SK-N-SH (cell line): ENCODE results near the gene HASPIN. TPM values are rescaled to one million over a fixed set of nuclear protein-coding genes. Genes with fewer than 3 reads are reported as not detected.

ENCODE experiments used
- CTCF ChIA-PET: fragments of 300-600, 350-600 bp; formaldehyde crosslinking; extraction: SDS; loops from one replicate; lab custom pipeline; 2021; lab: Yijun Ruan, JAX
- POLR2A ChIA-PET: fragments of 350-600 bp; sonication (Branson Sonifier 250); formaldehyde crosslinking; extraction: SDS; loops from one replicate; lab custom pipeline; 2020; ENCODE audit warnings: antibody characterized with exemption, inconsistent platforms; lab: Yijun Ruan, JAX
- DNase-seq: peaks from one replicate; pipeline ENCODE4 v3.0.0; 2012
- H2AFZ ChIP-seq: fragments of 200-600 bp; sonication (generic); 2 replicates; pipeline ENCODE4 v1.8.1; 2016; ENCODE audit warnings: antibody characterized with exemption, mild to moderate bottlenecking, low read depth
- H3F3A ChIP-seq: fragments of 200-600 bp; sonication (generic); replicated peaks from 2 replicates; pipeline ENCODE3; 2016; ENCODE audit warnings: antibody characterized with exemption, mild to moderate bottlenecking; ENCODE audit not compliant: insufficient read depth
- H3K27ac ChIP-seq, 2 experiments: fragments of 200-500 bp in 1 of 2; fragments of 200-600 bp in 1 of 2; sonication (Bioruptor generic) in 1 of 2; sonication (generic), shearing (Covaris generic) in 1 of 2; 2 replicates each; pipeline versions ENCODE4 v1.5.1 to v1.6.1; 2014 to 2016; ENCODE audit warnings: low read depth in 2 of 2, inconsistent platforms in 1 of 2, low read length in 1 of 2, mild to moderate bottlenecking in 1 of 2, mixed read lengths in 1 of 2
- H3K27me3 ChIP-seq: fragments of 200-600 bp; sonication (generic), shearing (Covaris generic); 2 replicates; pipeline ENCODE4 v1.6.1; 2016; ENCODE audit warnings: mixed run types; ENCODE audit not compliant: insufficient read depth
- H3K36me3 ChIP-seq, 2 experiments: fragments of 200-500 bp in 1 of 2; fragments of 200-600 bp in 1 of 2; sonication (Bioruptor generic) in 1 of 2; sonication (generic) in 1 of 2; replicated peaks in 1 of 2; 2 replicates each; pipeline versions ENCODE3 to v1.5.1; 2014 to 2016; ENCODE audit warnings: low read length in 1 of 2, mild to moderate bottlenecking in 1 of 2; ENCODE audit not compliant: insufficient read depth in 2 of 2, control insufficient read depth in 1 of 2
- H3K4me1 ChIP-seq, 2 experiments: fragments of 200-500 bp in 1 of 2; fragments of 200-600 bp in 1 of 2; sonication (Bioruptor generic) in 1 of 2; sonication (generic), shearing (Covaris generic) in 1 of 2; 2 replicates each; pipeline versions ENCODE4 v1.5.1 to v1.6.1; 2014 to 2016; ENCODE audit warnings: low read depth in 1 of 2, low read length in 1 of 2, mixed run types in 1 of 2; ENCODE audit not compliant: insufficient read depth in 2 of 2, control insufficient read depth in 1 of 2
- H3K4me2 ChIP-seq: fragments of 200-600 bp; sonication (generic), shearing (Covaris generic); 2 replicates; pipeline ENCODE4 v1.6.1; 2017; ENCODE audit warnings: mixed run types
- H3K4me3 ChIP-seq, 2 experiments: fragments of 200-500 bp in 1 of 2; fragments of 200-600 bp in 1 of 2; sonication (Bioruptor generic) in 1 of 2; sonication (generic), shearing (Covaris generic) in 1 of 2; 2 replicates each; pipeline versions ENCODE4 v1.5.1 to v1.8.1; 2014 to 2016; ENCODE audit warnings: low read depth in 2 of 2, inconsistent platforms in 1 of 2, low read length in 1 of 2, mild to moderate bottlenecking in 1 of 2, mixed read lengths in 1 of 2, moderate library complexity in 1 of 2
- H3K79me2 ChIP-seq: fragments of 200-600 bp; sonication (generic); 2 replicates; pipeline ENCODE4 v1.8.1; 2017; ENCODE audit warnings: mild to moderate bottlenecking; ENCODE audit not compliant: insufficient read depth
- H3K9ac ChIP-seq: fragments of 200-600 bp; sonication (generic); 2 replicates; pipeline ENCODE4 v1.6.1; 2017; ENCODE audit warnings: mixed run types
- H3K9me2 ChIP-seq: fragments of 200-600 bp; sonication (generic); 2 replicates; pipeline ENCODE4 v1.6.1; 2017; ENCODE audit warnings: mixed run types
- H3K9me3 ChIP-seq: fragments of 200-600 bp; sonication (generic); 2 replicates; pipeline ENCODE4 v1.6.1; 2017; ENCODE audit warnings: mixed run types, mild to moderate bottlenecking, moderate library complexity
- H4K20me1 ChIP-seq: fragments of 200-600 bp; sonication (generic); 2 replicates; pipeline ENCODE4 v1.6.1; 2017; ENCODE audit warnings: mild to moderate bottlenecking, mixed run types; ENCODE audit not compliant: insufficient read depth
- CHD2 ChIP-seq: fragments of 150-350 bp; IDR thresholded peaks from 2 replicates; pipeline ENCODE4 v1.6.1; 2018; ENCODE audit warnings: low read length; ENCODE audit not compliant: partially characterized antibody
- ELF1 ChIP-seq: IDR thresholded peaks from 2 replicates; pipeline ENCODE4 v1.4.0; 2012
- EP300 ChIP-seq, 2 experiments: IDR thresholded peaks; 2 replicates each; pipeline versions ENCODE4 v1.4.0 to v1.6.1; 2012; ENCODE audit warnings: borderline replicate concordance in 1 of 2, low read depth in 1 of 2, low read length in 1 of 2
- FOXM1 ChIP-seq: IDR thresholded peaks from 2 replicates; pipeline ENCODE4 v1.4.0; 2012; ENCODE audit warnings: low read depth, mild to moderate bottlenecking
- GABPA ChIP-seq: IDR thresholded peaks from 2 replicates; pipeline ENCODE4 v1.4.0; 2012; ENCODE audit warnings: low read depth, mild to moderate bottlenecking
- GATA2 ChIP-seq: sonication (generic); formaldehyde crosslinking; IDR thresholded peaks from 2 replicates; pipeline ENCODE4 v1.5.0; 2020; ENCODE audit warnings: mild to moderate bottlenecking, missing genetic modification reagents
- MAX ChIP-seq: IDR thresholded peaks from 2 replicates; pipeline ENCODE4 v1.4.0; 2012; ENCODE audit warnings: low read depth
- NFIC ChIP-seq: IDR thresholded peaks from 2 replicates; pipeline ENCODE4 v1.4.0; 2012; ENCODE audit warnings: borderline replicate concordance
- RCOR1 ChIP-seq: fragments of 150-350 bp; IDR thresholded peaks from 2 replicates; pipeline ENCODE4 v1.6.1; 2017; ENCODE audit warnings: antibody characterized with exemption, low read length
- RFX5 ChIP-seq: IDR thresholded peaks from 2 replicates; pipeline ENCODE4 v1.6.1; 2012; ENCODE audit warnings: mild to moderate bottlenecking, improper control_type of control experiment, low read length
- SIN3A ChIP-seq: IDR thresholded peaks from 2 replicates; pipeline ENCODE4 v1.6.1; 2012; ENCODE audit warnings: low read depth, mild to moderate bottlenecking, low read length, moderate library complexity, borderline replicate concordance
- SMC3 ChIP-seq: IDR thresholded peaks from 2 replicates; pipeline ENCODE4 v1.6.1; 2012; ENCODE audit warnings: low read depth, low read length, improper control_type of control experiment
- TCF12 ChIP-seq: IDR thresholded peaks from 2 replicates; pipeline ENCODE4 v1.4.0; 2012
- YY1 ChIP-seq: IDR thresholded peaks from 2 replicates; pipeline ENCODE4 v1.4.0; 2012; ENCODE audit warnings: low read depth, mild to moderate bottlenecking
- WGBS: methylation state at CpG from one replicate; pipeline ENCODE4 v1.1.6; 2017; ENCODE audit warnings: low lambda C conversion rate; 5-methylcytosine and 5-hydroxymethylcytosine counted together
- polyA plus RNA-seq, 3 experiments: library from polyadenylated mRNA; depleted of rRNA; stranded (reverse); fragments of >200 nt; gene quantifications; 2 replicates each; pipeline ENCODE4 v1.2.3, GENCODE V29; 2012
- TF ChIP-seq, protein P1 (sequence below): IDR thresholded peaks from 2 replicates; pipeline ENCODE4; 2012
- TF ChIP-seq, protein P2 (sequence below): IDR thresholded peaks from 2 replicates; pipeline ENCODE4 v1.4.0; 2012; ENCODE audit warnings: low read depth, borderline replicate concordance

Gene HASPIN
- polyA plus RNA-seq, 1 of the 3 experiments (the other 2 are of a cell fraction): 1.4 TPM

DNA sequence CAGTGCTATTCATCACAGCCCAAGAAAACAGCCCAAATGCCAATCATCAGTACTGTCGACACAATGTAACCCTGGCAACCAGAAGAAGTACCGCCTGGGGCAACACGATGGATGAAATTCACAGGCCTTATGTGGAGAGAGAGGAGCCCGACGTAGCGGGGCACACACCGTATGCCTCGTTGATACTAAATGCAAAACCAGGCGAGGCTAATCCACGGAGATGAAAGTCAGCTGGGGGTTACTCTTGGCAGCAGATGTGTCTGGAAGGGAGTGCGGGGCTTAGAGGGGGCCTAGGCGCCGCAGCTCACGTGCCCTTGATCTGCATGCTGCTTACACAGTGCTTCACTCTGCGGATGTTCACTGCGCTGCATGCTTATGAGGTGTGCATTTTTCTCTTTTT lies 47.4 kb downstream of the HASPIN start:
- Histone ChIP-seq H3K4me1 (no peaks in the 10 kb centered on the region), H3K9me2 (no peaks in the 10 kb centered on the region), H3K27ac (no peak overlapping the region), H3F3A (no peaks in the 10 kb centered on the region), H3K4me3 (no peak overlapping the region), H3K27me3 (no peaks in the 10 kb centered on the region), H3K9ac (no peak overlapping the region), H3K9me3 (no peaks in the 10 kb centered on the region), H3K36me3 (no peaks in the 10 kb centered on the region), H2AFZ (no peak overlapping the region), H4K20me1 (no peaks in the 10 kb centered on the region), H3K79me2 (no peaks in the 10 kb centered on the region)
- POLR2A ChIA-PET: no interaction called here
- DNase-seq: no peak
- 78% methylated on average over 16 of the region's 16 CpGs for WGBS
- CTCF ChIA-PET: no interaction called here
- TF ChIP-seq ELF1 (no peak), SIN3A (no peak), RCOR1 (no peak)
- TF ChIP-seq, protein P1, sequence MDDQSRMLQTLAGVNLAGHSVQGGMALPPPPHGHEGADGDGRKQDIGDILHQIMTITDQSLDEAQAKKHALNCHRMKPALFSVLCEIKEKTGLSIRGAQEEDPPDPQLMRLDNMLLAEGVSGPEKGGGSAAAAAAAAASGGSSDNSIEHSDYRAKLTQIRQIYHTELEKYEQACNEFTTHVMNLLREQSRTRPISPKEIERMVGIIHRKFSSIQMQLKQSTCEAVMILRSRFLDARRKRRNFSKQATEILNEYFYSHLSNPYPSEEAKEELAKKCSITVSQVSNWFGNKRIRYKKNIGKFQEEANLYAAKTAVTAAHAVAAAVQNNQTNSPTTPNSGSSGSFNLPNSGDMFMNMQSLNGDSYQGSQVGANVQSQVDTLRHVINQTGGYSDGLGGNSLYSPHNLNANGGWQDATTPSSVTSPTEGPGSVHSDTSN: no peak
- TF ChIP-seq, all 33 proteins: peak for 0
- no peak overlapping the region for H3K4me2 ChIP-seq

GRCh38 chr17:3772764-3773163 lies 49.1 kb downstream of the HASPIN start:
- Histone ChIP-seq H3K4me1 (no peaks in the 10 kb centered on the region), H3K27ac (no peak overlapping the region), H3K4me2 (no peak overlapping the region), H3K27me3 (no peaks in the 10 kb centered on the region), H3K9me3 (no peaks in the 10 kb centered on the region), H3K9ac (no peak overlapping the region), H3F3A (no peaks in the 10 kb centered on the region), H4K20me1 (no peaks in the 10 kb centered on the region), H3K4me3 (no peak overlapping the region), H3K9me2 (no peaks in the 10 kb centered on the region), H3K36me3 (no peaks in the 10 kb centered on the region), H3K79me2 (no peaks in the 10 kb centered on the region), H2AFZ (no peak overlapping the region)
- DNase-seq: no peak
- whole genome bisulfite sequencing: 72% methylated on average over 7 of the region's 12 CpGs
- ChIA-PET POLR2A (no interaction called here), CTCF (interaction anchor here (1.2 kb wide), 1 partner anchor 35 kb away, joined by 8 read pairs; no protein-coding TSS in a partner anchor)
- TF ChIP-seq MAX: no peak
- TF ChIP-seq CHD2: no peak
- no peak for TF ChIP-seq NFIC
- TF ChIP-seq TCF12: no peak
- no peak for TF ChIP-seq EP300 (IDR thresholded peaks at IDR 0.05; ENCODE audit: borderline replicate concordance in 1 of 2, low read depth in 1 of 2, low read length in 1 of 2)
- no peak for TF ChIP-seq ELF1
- no peak for TF ChIP-seq SIN3A
- no peak for TF ChIP-seq GABPA
- no peak for TF ChIP-seq YY1
- no peak for TF ChIP-seq RFX5
- no peak for TF ChIP-seq GATA2 (CRISPR knock-in tag)
- TF ChIP-seq FOXM1: no peak
- TF ChIP-seq, protein P2, sequence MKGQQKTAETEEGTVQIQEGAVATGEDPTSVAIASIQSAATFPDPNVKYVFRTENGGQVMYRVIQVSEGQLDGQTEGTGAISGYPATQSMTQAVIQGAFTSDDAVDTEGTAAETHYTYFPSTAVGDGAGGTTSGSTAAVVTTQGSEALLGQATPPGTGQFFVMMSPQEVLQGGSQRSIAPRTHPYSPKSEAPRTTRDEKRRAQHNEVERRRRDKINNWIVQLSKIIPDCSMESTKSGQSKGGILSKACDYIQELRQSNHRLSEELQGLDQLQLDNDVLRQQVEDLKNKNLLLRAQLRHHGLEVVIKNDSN: no peak
- TF ChIP-seq SMC3: no peak
